ENCODE data around the gene OTUD4. TPM values are rescaled to one million over a fixed set of nuclear protein-coding genes. Genes with fewer than 3 reads are reported as not detected.

OTUD4 gene
- total and polyA plus RNA-seq, 4 donors: 5.3 to 27.5 (median 11.6) TPM

- TF ChIP-seq ZBTB33 (IDR thresholded peaks at IDR 0.05): no peak
- no peak for TF ChIP-seq HNF4G (IDR thresholded peaks at IDR 0.05)
- TF ChIP-seq, protein P1, sequence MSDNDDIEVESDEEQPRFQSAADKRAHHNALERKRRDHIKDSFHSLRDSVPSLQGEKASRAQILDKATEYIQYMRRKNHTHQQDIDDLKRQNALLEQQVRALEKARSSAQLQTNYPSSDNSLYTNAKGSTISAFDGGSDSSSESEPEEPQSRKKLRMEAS (IDR thresholded peaks at IDR 0.05): no peak
- no peak for TF ChIP-seq FOXA2 (IDR thresholded peaks at IDR 0.05)
- no peak for TF ChIP-seq EGR1 (IDR thresholded peaks at IDR 0.05; ENCODE audit: low read depth in 2 of 2)
- TF ChIP-seq RAD21 (IDR thresholded peaks at IDR 0.05): no peak
These were observed 3.6 kb downstream of the OTUD4 start (continued) for GRCh38 chr4:145176641-145177432.

- whole genome bisulfite sequencing: 96% methylated on average over 1 of the region's 1 CpG
- TF ChIP-seq ATF3 (IDR thresholded peaks at IDR 0.05) (no peak), GABPA (IDR thresholded peaks at IDR 0.05 in 1 of 2, conservative IDR thresholded peaks at IDR 0.05 in 1 of 2) (no peak), ZBTB33 (IDR thresholded peaks at IDR 0.05) (no peak), HNF4G (IDR thresholded peaks at IDR 0.05) (no peak), CTCF (IDR thresholded peaks at IDR 0.05; ENCODE audit: low read depth, low read length, missing input control) (no peak)
- Histone ChIP-seq H3K4me1 (ENCODE audit: control insufficient read depth in 4 of 4, insufficient read depth in 4 of 4, low read length in 3 of 4) (peaks cover 5 to 16% (median 12%) of the 10 kb centered on the region in 4 donors), H3K27ac (ENCODE audit: low read depth in 1 of 2, low read length in 2 of 2) (no peak overlapping the region), H3K27me3 (ENCODE audit: control insufficient read depth in 4 of 4, insufficient read depth in 4 of 4, low read length in 3 of 4) (no peaks in the 10 kb centered on the region), H3K9me3 (ENCODE audit: control insufficient read depth in 4 of 4, low read length in 3 of 4) (no peaks in the 10 kb centered on the region), H3K4me3 (ENCODE audit: low read depth in 1 of 3, low read length in 3 of 3) (no peak overlapping the region), H3K9ac (ENCODE audit: low read depth in 1 of 2, low read length in 2 of 2) (no peak overlapping the region), H3K36me3 (ENCODE audit: control insufficient read depth in 4 of 4, insufficient read depth in 3 of 4, low read depth in 1 of 4, low read length in 3 of 4) (peaks cover 7 to 20% (median 13%) of the 10 kb centered on the region in 4 donors)
- DNase-seq (ENCODE audit: low spot score): no peak
These were observed 8.5 kb downstream of the OTUD4 start for GRCh38 chr4:145171911-145172310.

GRCh38 chr4:145170223-145170622, 10.2 kb downstream of the OTUD4 start:
- no peak overlapping the region for H3K9ac ChIP-seq (ENCODE audit: low read depth in 1 of 2, low read length in 2 of 2)
- H3K27me3 ChIP-seq (ENCODE audit: control insufficient read depth in 4 of 4, insufficient read depth in 4 of 4, low read length in 3 of 4): no peaks in the 10 kb centered on the region
- H3K4me3 ChIP-seq (ENCODE audit: low read depth in 1 of 3, low read length in 3 of 3): no peak overlapping the region
- no peak overlapping the region for H3K27ac ChIP-seq (ENCODE audit: low read depth in 1 of 2, low read length in 2 of 2)
- peaks cover 0 to 9% (median 3%) of the 10 kb centered on the region in 4 donors for H3K4me1 ChIP-seq (ENCODE audit: control insufficient read depth in 4 of 4, insufficient read depth in 4 of 4, low read length in 3 of 4)
- no peak for DNase-seq (ENCODE audit: low spot score)
- no peaks in the 10 kb centered on the region for H3K9me3 ChIP-seq (ENCODE audit: control insufficient read depth in 4 of 4, low read length in 3 of 4)
- 92% methylated on average over 1 of the region's 1 CpG for WGBS
- H3K36me3 ChIP-seq (ENCODE audit: control insufficient read depth in 4 of 4, insufficient read depth in 3 of 4, low read depth in 1 of 4, low read length in 3 of 4): peaks cover 7 to 20% (median 13%) of the 10 kb centered on the region in 4 donors
- TF ChIP-seq EGR1 (IDR thresholded peaks at IDR 0.05; ENCODE audit: low read depth in 2 of 2): no peak
- no peak for TF ChIP-seq FOXA1 (IDR thresholded peaks at IDR 0.05)
- no peak for TF ChIP-seq RAD21 (IDR thresholded peaks at IDR 0.05)
- TF ChIP-seq TAF1 (conservative IDR thresholded peaks at IDR 0.05): no peak
- TF ChIP-seq, protein P1 (IDR thresholded peaks at IDR 0.05): no peak
- TF ChIP-seq FOXA2 (IDR thresholded peaks at IDR 0.05): no peak
- TF ChIP-seq, protein P2, sequence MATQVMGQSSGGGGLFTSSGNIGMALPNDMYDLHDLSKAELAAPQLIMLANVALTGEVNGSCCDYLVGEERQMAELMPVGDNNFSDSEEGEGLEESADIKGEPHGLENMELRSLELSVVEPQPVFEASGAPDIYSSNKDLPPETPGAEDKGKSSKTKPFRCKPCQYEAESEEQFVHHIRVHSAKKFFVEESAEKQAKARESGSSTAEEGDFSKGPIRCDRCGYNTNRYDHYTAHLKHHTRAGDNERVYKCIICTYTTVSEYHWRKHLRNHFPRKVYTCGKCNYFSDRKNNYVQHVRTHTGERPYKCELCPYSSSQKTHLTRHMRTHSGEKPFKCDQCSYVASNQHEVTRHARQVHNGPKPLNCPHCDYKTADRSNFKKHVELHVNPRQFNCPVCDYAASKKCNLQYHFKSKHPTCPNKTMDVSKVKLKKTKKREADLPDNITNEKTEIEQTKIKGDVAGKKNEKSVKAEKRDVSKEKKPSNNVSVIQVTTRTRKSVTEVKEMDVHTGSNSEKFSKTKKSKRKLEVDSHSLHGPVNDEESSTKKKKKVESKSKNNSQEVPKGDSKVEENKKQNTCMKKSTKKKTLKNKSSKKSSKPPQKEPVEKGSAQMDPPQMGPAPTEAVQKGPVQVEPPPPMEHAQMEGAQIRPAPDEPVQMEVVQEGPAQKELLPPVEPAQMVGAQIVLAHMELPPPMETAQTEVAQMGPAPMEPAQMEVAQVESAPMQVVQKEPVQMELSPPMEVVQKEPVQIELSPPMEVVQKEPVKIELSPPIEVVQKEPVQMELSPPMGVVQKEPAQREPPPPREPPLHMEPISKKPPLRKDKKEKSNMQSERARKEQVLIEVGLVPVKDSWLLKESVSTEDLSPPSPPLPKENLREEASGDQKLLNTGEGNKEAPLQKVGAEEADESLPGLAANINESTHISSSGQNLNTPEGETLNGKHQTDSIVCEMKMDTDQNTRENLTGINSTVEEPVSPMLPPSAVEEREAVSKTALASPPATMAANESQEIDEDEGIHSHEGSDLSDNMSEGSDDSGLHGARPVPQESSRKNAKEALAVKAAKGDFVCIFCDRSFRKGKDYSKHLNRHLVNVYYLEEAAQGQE (IDR thresholded peaks at IDR 0.05): no peak
- no peak for TF ChIP-seq GABPA (IDR thresholded peaks at IDR 0.05 in 1 of 2, conservative IDR thresholded peaks at IDR 0.05 in 1 of 2)
- TF ChIP-seq SP1 (IDR thresholded peaks at IDR 0.05): no peak
- no peak for TF ChIP-seq ATF3 (IDR thresholded peaks at IDR 0.05)
- no peak for TF ChIP-seq HNF4A (conservative IDR thresholded peaks at IDR 0.05)
- TF ChIP-seq NR2F2 (IDR thresholded peaks at IDR 0.05): no peak
- no peak for TF ChIP-seq HNF4G (IDR thresholded peaks at IDR 0.05)
